Measurements from ENCODE around the gene CTTNBP2. TPM values are rescaled to one million over a fixed set of nuclear protein-coding genes. Genes with fewer than 3 reads are reported as not detected.

Gene CTTNBP2
- polyA plus RNA-seq, 1 of the 3 experiments (the other 2 are of a cell fraction): not detected

DNA sequence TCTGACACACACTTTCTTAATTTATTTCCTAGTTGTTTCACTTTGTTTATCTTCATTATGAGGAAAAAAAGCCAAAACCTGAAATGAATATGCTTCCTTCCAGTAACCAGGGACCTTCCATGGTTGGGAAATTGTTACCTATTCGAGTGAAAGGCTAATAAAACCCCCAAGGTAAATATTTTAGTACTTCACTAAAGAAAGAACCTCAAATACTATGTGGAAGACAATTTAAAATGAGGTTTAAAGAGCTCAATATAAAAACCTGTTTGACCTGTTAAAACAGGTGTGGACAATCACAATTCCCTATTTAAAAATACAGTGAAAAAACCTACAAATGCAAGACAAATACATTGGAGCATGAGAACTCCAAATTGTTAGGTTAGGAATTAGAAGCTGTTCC, 200.8 kb downstream of the CTTNBP2 start:
- Histone ChIP-seq H3K27ac (ENCODE audit: low read depth in 2 of 2, low read length in 1 of 2) (no peak overlapping the region), H3K4me2 (no peak overlapping the region), H3K9me3 (no peaks in the 10 kb centered on the region), H3K4me3 (ENCODE audit: low read depth in 2 of 2, low read length in 1 of 2) (no peak overlapping the region), H3K27me3 (ENCODE audit: insufficient read depth) (peaks cover 29% of the 10 kb centered on the region; the same call in 1 of the 2 replicates), H3K9me2 (no peaks in the 10 kb centered on the region), H3K79me2 (ENCODE audit: insufficient read depth) (no peaks in the 10 kb centered on the region), H2AFZ (ENCODE audit: low read depth) (no peak overlapping the region), H3K4me1 (ENCODE audit: control insufficient read depth in 1 of 2, insufficient read depth in 2 of 2, low read depth in 1 of 2, low read length in 1 of 2) (no peaks in the 10 kb centered on the region), H3K9ac (no peak overlapping the region), H4K20me1 (ENCODE audit: insufficient read depth) (no peaks in the 10 kb centered on the region), H3F3A (replicated peaks; ENCODE audit: insufficient read depth) (no peaks in the 10 kb centered on the region), H3K36me3 (replicated peaks in 1 of 2; ENCODE audit: control insufficient read depth in 1 of 2, insufficient read depth in 2 of 2, low read length in 1 of 2) (no peaks in the 10 kb centered on the region)
- ChIA-PET POLR2A (no interaction called here), CTCF (interaction anchor here (0.6 to 1.4 kb wide), 2 partner anchors 13 to 79 kb away, joined by 3 to 4 read pairs; no protein-coding TSS in a partner anchor)
- no peak for TF ChIP-seq REST (IDR thresholded peaks at IDR 0.05; ENCODE audit: low read depth, low read length)
- TF ChIP-seq GABPA (IDR thresholded peaks at IDR 0.05; ENCODE audit: low read depth): no peak
- TF ChIP-seq CHD2 (IDR thresholded peaks at IDR 0.05; ENCODE audit: low read length, partially characterized antibody): no peak
- no peak for TF ChIP-seq POLR2AphosphoS5 (IDR thresholded peaks at IDR 0.05; ENCODE audit: low read depth, low read length)
- no peak for TF ChIP-seq USF1 (IDR thresholded peaks at IDR 0.05; ENCODE audit: borderline replicate concordance, low read depth)
- no peak for TF ChIP-seq RFX5 (IDR thresholded peaks at IDR 0.05; ENCODE audit: low read length)
- no peak for TF ChIP-seq JUND (IDR thresholded peaks at IDR 0.05)
- TF ChIP-seq GATA2 (CRISPR knock-in tag; IDR thresholded peaks at IDR 0.05): no peak
- TF ChIP-seq TCF12 (IDR thresholded peaks at IDR 0.05): no peak
- no peak for TF ChIP-seq IRF3 (IDR thresholded peaks at IDR 0.05; ENCODE audit: low read depth, low read length)
- no peak for TF ChIP-seq MXI1 (IDR thresholded peaks at IDR 0.05; ENCODE audit: low read depth, low read length)
- no peak for TF ChIP-seq PBX3 (IDR thresholded peaks at IDR 0.05)
- no peak for TF ChIP-seq MEF2A (IDR thresholded peaks at IDR 0.05; ENCODE audit: borderline replicate concordance, low read depth)
- WGBS (ENCODE audit: low lambda C conversion rate): 0% methylated on average over 1 of the region's 1 CpG
- no peak for DNase-seq
